Keratinocyte (primary cell): Measurements from ENCODE around the gene UPB1. TPM values are rescaled to one million over a fixed set of nuclear protein-coding genes. Genes with fewer than 3 reads are reported as not detected.

Experiments
- DNase-seq: peaks from one replicate; pipeline ENCODE4 v3.0.0-alpha.2; 2011; ENCODE audit warnings: low read depth, missing footprints, low spot score
- FAIRE-seq: peaks from 2 replicates; lab custom pipeline; 2011; peaks lifted over from hg19 to GRCh38; lab: Jason Lieb, UNC
- H2AFZ ChIP-seq: 2 replicates; pipeline ENCODE4 v1.6.0; 2012; ENCODE audit warnings: low read length, control low read depth, inconsistent platforms; ENCODE audit not compliant: control insufficient read depth
- H3K27ac ChIP-seq: 2 replicates; pipeline ENCODE4 v1.5.1; 2011; ENCODE audit warnings: low read length; ENCODE audit not compliant: control insufficient read depth, insufficient read depth
- H3K27me3 ChIP-seq: 3 replicates; pipeline ENCODE4 v1.6.0; 2011; ENCODE audit warnings: low read length; ENCODE audit not compliant: control insufficient read depth, insufficient read depth; ENCODE audit errors: extremely low read depth
- H3K36me3 ChIP-seq, 2 experiments: 2 replicates in 1 of 2; 3 replicates in 1 of 2; pipeline ENCODE4 v1.5.1; 2011; ENCODE audit warnings: low read length in 2 of 2, mild to moderate bottlenecking in 1 of 2; ENCODE audit not compliant: control insufficient read depth in 2 of 2, insufficient read depth in 2 of 2; ENCODE audit errors: extremely low read depth in 1 of 2
- H3K4me1 ChIP-seq: 3 replicates; pipeline ENCODE4 v1.5.1; 2011; ENCODE audit warnings: low read length; ENCODE audit not compliant: control insufficient read depth, insufficient read depth; ENCODE audit errors: extremely low read depth
- H3K4me2 ChIP-seq: 3 replicates; pipeline ENCODE4 v1.6.0; 2011; ENCODE audit warnings: low read depth, low read length; ENCODE audit not compliant: control insufficient read depth, insufficient read depth; ENCODE audit errors: extremely low read depth
- H3K4me3 ChIP-seq, 3 experiments: fragments of 200-600 bp in 1 of 3; sonication (generic) in 1 of 3; 2 replicates in 2 of 3; 3 replicates in 1 of 3; pipeline ENCODE4 v1.5.1; 2011 to 2016; ENCODE audit warnings: low read length in 3 of 3, mild to moderate bottlenecking in 3 of 3, control low read depth in 2 of 3, inconsistent platforms in 1 of 3, low read depth in 1 of 3, mixed read lengths in 1 of 3, mixed run types in 1 of 3, moderate library complexity in 1 of 3; ENCODE audit not compliant: control insufficient read depth in 2 of 3, insufficient read depth in 2 of 3; ENCODE audit errors: extremely low read depth in 1 of 3
- H3K79me2 ChIP-seq: 2 replicates; pipeline ENCODE4 v1.6.0; 2012; ENCODE audit warnings: low read length; ENCODE audit not compliant: control insufficient read depth, insufficient read depth
- H3K9ac ChIP-seq: 3 replicates; pipeline ENCODE4 v1.6.0; 2011; ENCODE audit warnings: low read length; ENCODE audit not compliant: control insufficient read depth, insufficient read depth; ENCODE audit errors: extremely low read depth
- H3K9me1 ChIP-seq: 3 replicates; pipeline ENCODE4 v1.6.0; 2011; ENCODE audit warnings: low read length; ENCODE audit not compliant: control insufficient read depth, insufficient read depth; ENCODE audit errors: extremely low read depth
- H3K9me3 ChIP-seq: 2 replicates; pipeline ENCODE4 v1.5.1; 2012; ENCODE audit warnings: low read depth, low read length; ENCODE audit not compliant: control insufficient read depth
- H4K20me1 ChIP-seq: 3 replicates; pipeline ENCODE4 v1.6.0; 2011; ENCODE audit warnings: low read length; ENCODE audit not compliant: control insufficient read depth, insufficient read depth; ENCODE audit errors: extremely low read depth
- EZH2 ChIP-seq: IDR thresholded peaks from one replicate; pipeline ENCODE4 v1.6.1; 2012; ENCODE audit warnings: inconsistent platforms, mild to moderate bottlenecking, low read length, moderate library complexity
- dilution Hi-C: fragments of 300-500 bp; cut with MboI; formaldehyde crosslinking; loops from one replicate; pipeline ENCODE4 v1.7.0; 2020; ENCODE audit warnings: low sequenced_read_pairs; ENCODE audit not compliant: extremely low pct_ligation_motif_present
- polyA plus RNA-seq, 5 experiments: library from polyadenylated mRNA; depleted of rRNA in 3 of 5; stranded (reverse) in 3 of 5; stranded (forward) in 1 of 5; unstranded in 1 of 5; fragments of >200 nt; gene quantifications; 1 replicate in 1 of 5; 2 replicates in 3 of 5; 3 replicates in 1 of 5; pipeline versions ENCODE4 v1.2.1 to v1.2.3, GENCODE V29; 2011 to 2012; ENCODE audit warnings: missing spikeins in 2 of 5, low read depth in 1 of 5, low replicate concordance in 1 of 5
- TF ChIP-seq, protein P1 (sequence below), 3 experiments: IDR thresholded peaks in 1 of 3; conservative IDR thresholded peaks in 1 of 3; optimal IDR thresholded peaks in 1 of 3; 2 replicates in 2 of 3; 3 replicates in 1 of 3; pipeline versions ENCODE3 to v1.5.1; 2011; ENCODE audit warnings: low read length in 3 of 3, mild to moderate bottlenecking in 3 of 3, moderate library complexity in 2 of 3, control low read depth in 1 of 3, inconsistent platforms in 1 of 3; ENCODE audit not compliant: insufficient read depth in 2 of 3; ENCODE audit errors: extremely low read depth in 1 of 3

The UPB1 gene
- polyA plus RNA-seq, 1 donor (not counting 4 experiments of a cell fraction or from before 2014, with no cell fraction given) = not detected

DNA sequence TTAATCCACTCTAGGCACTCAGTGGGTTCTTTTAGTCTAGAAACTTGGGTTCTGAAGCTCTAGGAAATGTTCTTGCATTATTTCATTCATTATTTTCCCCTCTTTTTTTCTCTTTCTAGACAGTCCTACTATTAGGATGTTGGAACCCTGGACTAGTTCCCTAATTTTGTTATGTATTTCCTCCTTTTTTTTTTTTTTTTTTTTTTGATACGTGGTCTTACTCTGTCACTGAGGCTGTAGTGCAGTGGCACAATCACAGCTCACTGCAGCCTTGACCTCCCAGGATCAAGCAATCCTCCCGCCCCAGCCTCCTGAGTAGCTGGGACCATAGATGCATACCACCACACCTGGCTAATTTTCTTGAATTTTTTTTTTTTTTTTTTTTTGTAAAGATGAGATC lies 9.4 kb downstream of the UPB1 start:
- Histone ChIP-seq H3K9me1 (no peaks in the 10 kb centered on the region), H2AFZ (no peak overlapping the region), H3K36me3 (no peaks in the 10 kb centered on the region), H3K9me3 (no peaks in the 10 kb centered on the region), H3K79me2 (no peaks in the 10 kb centered on the region), H3K27me3 (peaks cover 4% of the 10 kb centered on the region), H3K27ac (no peak overlapping the region), H3K4me3 (no peak overlapping the region), H3K4me1 (peaks cover 5% of the 10 kb centered on the region), H4K20me1 (no peaks in the 10 kb centered on the region), H3K9ac (no peak overlapping the region), H3K4me2 (no peak overlapping the region)
- DNase-seq (no peak), FAIRE-seq (no peak)
- dilution Hi-C loops = no loop called here
- TF ChIP-seq, protein P1, sequence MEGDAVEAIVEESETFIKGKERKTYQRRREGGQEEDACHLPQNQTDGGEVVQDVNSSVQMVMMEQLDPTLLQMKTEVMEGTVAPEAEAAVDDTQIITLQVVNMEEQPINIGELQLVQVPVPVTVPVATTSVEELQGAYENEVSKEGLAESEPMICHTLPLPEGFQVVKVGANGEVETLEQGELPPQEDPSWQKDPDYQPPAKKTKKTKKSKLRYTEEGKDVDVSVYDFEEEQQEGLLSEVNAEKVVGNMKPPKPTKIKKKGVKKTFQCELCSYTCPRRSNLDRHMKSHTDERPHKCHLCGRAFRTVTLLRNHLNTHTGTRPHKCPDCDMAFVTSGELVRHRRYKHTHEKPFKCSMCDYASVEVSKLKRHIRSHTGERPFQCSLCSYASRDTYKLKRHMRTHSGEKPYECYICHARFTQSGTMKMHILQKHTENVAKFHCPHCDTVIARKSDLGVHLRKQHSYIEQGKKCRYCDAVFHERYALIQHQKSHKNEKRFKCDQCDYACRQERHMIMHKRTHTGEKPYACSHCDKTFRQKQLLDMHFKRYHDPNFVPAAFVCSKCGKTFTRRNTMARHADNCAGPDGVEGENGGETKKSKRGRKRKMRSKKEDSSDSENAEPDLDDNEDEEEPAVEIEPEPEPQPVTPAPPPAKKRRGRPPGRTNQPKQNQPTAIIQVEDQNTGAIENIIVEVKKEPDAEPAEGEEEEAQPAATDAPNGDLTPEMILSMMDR (optimal IDR thresholded peaks at IDR 0.05 in 1 of 3, IDR thresholded peaks at IDR 0.05 in 1 of 3, conservative IDR thresholded peaks at IDR 0.05 in 1 of 3; ENCODE audit: extremely low read depth in 1 of 3, insufficient read depth in 2 of 3, low read length in 3 of 3) = no peak

DNA sequence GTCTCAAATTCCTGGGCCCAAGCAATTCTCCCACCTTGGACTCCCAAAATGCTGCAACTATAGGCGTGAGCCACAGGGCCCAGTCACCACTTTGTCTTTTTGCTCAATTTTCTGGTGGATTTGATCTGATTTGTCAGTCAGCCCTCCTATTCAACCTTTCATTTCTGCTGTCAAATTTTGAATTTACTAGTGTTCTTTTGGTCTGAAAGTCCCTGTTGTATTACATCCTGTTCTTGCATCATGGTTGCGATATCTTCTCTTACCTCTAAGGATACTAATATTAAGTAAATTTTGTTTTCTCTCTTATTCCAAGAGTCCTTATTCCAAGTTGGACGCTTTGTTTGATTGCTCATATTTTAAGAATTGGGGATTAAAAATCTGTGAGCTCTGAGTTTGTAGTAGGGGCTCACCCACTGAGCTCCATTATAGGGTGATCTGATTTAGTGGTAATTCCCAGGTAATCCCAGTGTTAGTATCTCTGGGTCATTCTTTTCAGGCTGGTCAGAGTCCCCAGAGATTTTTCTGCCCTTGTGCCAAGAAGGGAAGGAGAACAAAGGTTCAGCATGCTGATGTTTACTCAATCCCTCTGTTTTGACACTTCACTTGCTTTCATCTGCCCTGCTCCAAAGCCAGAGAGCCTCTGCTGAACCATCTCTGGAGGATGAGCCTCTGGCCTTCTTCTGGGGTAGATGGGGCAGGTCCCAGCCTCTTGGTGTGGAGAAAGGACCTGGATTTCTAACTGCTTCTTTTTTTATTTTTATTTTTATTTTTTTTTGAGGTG lies 10.0 kb downstream of the UPB1 start:
- DNase-seq (no peak), FAIRE-seq (no peak)
- Histone ChIP-seq H4K20me1 (no peaks in the 10 kb centered on the region), H3K4me2 (no peak overlapping the region), H3K4me3 (no peak overlapping the region), H3K9ac (no peak overlapping the region), H3K27me3 (peaks cover 4% of the 10 kb centered on the region), H3K9me3 (no peaks in the 10 kb centered on the region), H3K27ac (no peak overlapping the region), H3K79me2 (no peaks in the 10 kb centered on the region), H3K4me1 (peaks cover 5% of the 10 kb centered on the region), H3K9me1 (no peaks in the 10 kb centered on the region), H3K36me3 (no peaks in the 10 kb centered on the region), H2AFZ (no peak overlapping the region)
- dilution Hi-C loops = no loop called here
- TF ChIP-seq, protein P1 (optimal IDR thresholded peaks at IDR 0.05 in 1 of 3, IDR thresholded peaks at IDR 0.05 in 1 of 3, conservative IDR thresholded peaks at IDR 0.05 in 1 of 3; ENCODE audit: extremely low read depth in 1 of 3, insufficient read depth in 2 of 3, low read length in 3 of 3) = no peak
- no peak for TF ChIP-seq EZH2
